Measurements from ENCODE around the gene ZNF878.

Gene ZNF878

GRCh38 chr19:12034620-12035019, 18.1 kb downstream of the ZNF878 start:
- no peak for DNase-seq (ENCODE audit: low read depth)

GRCh38 chr19:12034198-12034597, 18.6 kb downstream of the ZNF878 start:
- no peak for DNase-seq (ENCODE audit: low read depth)

- DNase-seq (ENCODE audit: low read depth) = no peak
These were observed 37.0 kb downstream of the ZNF878 start for GRCh38 chr19:12015753-12016116.

GRCh38 chr19:12015015-12015752, 37.6 kb downstream of the ZNF878 start:
- DNase-seq (ENCODE audit: low read depth) = no peak

GRCh38 chr19:12000152-12000981, 52.4 kb downstream of the ZNF878 start:
- no peak for DNase-seq (ENCODE audit: low read depth)

- DNase-seq (ENCODE audit: low read depth) = no peak
These were observed 57.6 kb downstream of the ZNF878 start for GRCh38 chr19:11995174-11995573.

Data from activated T-helper 1 cell treated with Interleukin-2 at 50 U/mL for 16 hours (primary cell).